Suprapubic skin (tissue), 3 donors: ENCODE results near the gene HPCAL1.

Experiments
- CTCF ChIP-seq, 2 donors: fragments of 200-600 bp in 1 of 2; fragments of 450-650 bp in 1 of 2; sonication (generic) in 1 of 2; IDR thresholded peaks; one replicate each; pipeline ENCODE4 v1.5.1; 2016 to 2019; ENCODE audit warnings: antibody characterized with exemption in 2 of 2, mild to moderate bottlenecking in 1 of 2, moderate library complexity in 1 of 2
- POLR2A ChIP-seq, 2 donors: fragments of 450-650 bp; IDR thresholded peaks; one replicate each; pipeline ENCODE4 v1.6.1; 2017; ENCODE audit warnings: antibody characterized with exemption in 2 of 2, mild to moderate bottlenecking in 2 of 2, moderate library complexity in 2 of 2

DNA sequence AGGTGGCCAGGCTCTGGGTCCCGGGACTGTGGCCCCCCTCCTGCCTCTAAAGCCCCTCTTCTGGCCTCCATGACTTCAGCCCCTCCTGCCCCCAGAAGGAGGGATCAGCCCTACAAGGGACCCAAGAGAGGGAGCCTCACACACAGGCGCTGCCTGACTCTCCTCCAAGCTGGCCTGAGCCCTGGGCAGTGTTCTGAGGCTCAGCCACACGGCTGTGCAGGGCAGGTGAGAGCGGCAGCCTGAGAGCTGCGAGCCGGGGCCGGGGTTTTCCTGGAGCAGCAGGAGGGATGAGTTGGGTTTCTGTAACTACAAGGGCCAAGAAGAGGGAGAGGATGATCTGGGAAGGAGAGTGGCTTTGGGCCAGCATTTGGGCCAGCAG lies 70.1 kb downstream of the HPCAL1 start:
- no peak for TF ChIP-seq POLR2A (IDR thresholded peaks at IDR 0.05)
- no peak for TF ChIP-seq CTCF (IDR thresholded peaks at IDR 0.05)
